DOHH2 (cell line): ENCODE measurements around the gene SLC25A31.
A peak's percentile ranks its signal among the peaks of the same experiment; 100 is the strongest.

ENCODE experiments used
- H3F3A ChIP-seq: fragments of 200-600 bp; sonication (generic), shearing (Covaris generic); 2 replicates; pipeline ENCODE4 v1.6.0; 2016; ENCODE audit warnings: antibody characterized with exemption, mild to moderate bottlenecking; ENCODE audit not compliant: control insufficient read depth, insufficient read depth
- H3K27ac ChIP-seq: fragments of 200-600 bp; sonication (generic); 2 replicates; pipeline ENCODE4 v1.5.1; 2014; ENCODE audit warnings: low read depth, mild to moderate bottlenecking, low read length, moderate library complexity
- H3K27me3 ChIP-seq: fragments of 200-600 bp; sonication (generic); 2 replicates; pipeline ENCODE4 v1.6.1; 2014; ENCODE audit warnings: mild to moderate bottlenecking, low read length, mixed read lengths; ENCODE audit not compliant: control insufficient read depth
- H3K36me3 ChIP-seq: fragments of 200-600 bp; sonication (generic); 2 replicates; pipeline ENCODE4 v1.6.1; 2014; ENCODE audit warnings: mild to moderate bottlenecking, low read length, moderate library complexity, mixed read lengths; ENCODE audit not compliant: control insufficient read depth
- H3K4me1 ChIP-seq: fragments of 200-600 bp; sonication (generic); 2 replicates; pipeline ENCODE4 v1.6.1; 2014; ENCODE audit warnings: mild to moderate bottlenecking, low read length, mixed read lengths; ENCODE audit not compliant: control insufficient read depth
- H3K4me2 ChIP-seq: fragments of 200-600 bp; sonication (generic); 2 replicates; pipeline ENCODE4 v1.6.0; 2014; ENCODE audit warnings: mild to moderate bottlenecking, low read length, moderate library complexity
- H3K4me3 ChIP-seq: fragments of 200-600 bp; sonication (generic); 2 replicates; pipeline ENCODE4 v1.5.1; 2014; ENCODE audit warnings: mild to moderate bottlenecking, low read length, mixed read lengths
- H3K79me2 ChIP-seq: fragments of 200-600 bp; sonication (generic); 2 replicates; pipeline ENCODE4 v1.6.1; 2014; ENCODE audit warnings: mild to moderate bottlenecking, low read length, mixed read lengths; ENCODE audit not compliant: control insufficient read depth
- H3K9me2 ChIP-seq: fragments of 200-600 bp; sonication (generic); replicated peaks from 2 replicates; pipeline ENCODE4 v1.6.1; 2014; ENCODE audit warnings: mild to moderate bottlenecking, low read length, mixed read lengths; ENCODE audit not compliant: control insufficient read depth
- H3K9me3 ChIP-seq: fragments of 200-600 bp; sonication (generic); 2 replicates; pipeline ENCODE4 v1.6.1; 2014; ENCODE audit warnings: antibody characterized with exemption, low read length, mixed read lengths; ENCODE audit not compliant: control insufficient read depth, insufficient read depth
- H4K20me1 ChIP-seq: fragments of 200-600 bp; sonication (generic); 2 replicates; pipeline ENCODE4 v1.6.0; 2014; ENCODE audit warnings: low read depth, mild to moderate bottlenecking, antibody characterized with exemption, low read length, moderate library complexity; ENCODE audit not compliant: control insufficient read depth, insufficient read depth
- CTCF ChIP-seq: fragments of 200-600 bp; sonication (generic); IDR thresholded peaks from one replicate; pipeline ENCODE4 v1.5.1; 2014; ENCODE audit warnings: antibody characterized with exemption, mild to moderate bottlenecking, low read depth, low read length; ENCODE audit not compliant: poor library complexity, severe bottlenecking
- EZH2phosphoT487 ChIP-seq: fragments of 200-600 bp; sonication (generic); IDR thresholded peaks from 2 replicates; pipeline ENCODE4 v1.6.1; 2017; ENCODE audit warnings: borderline replicate concordance, mild to moderate bottlenecking, antibody characterized with exemption, low read length, moderate library complexity, mixed read lengths

Gene SLC25A31

DNA sequence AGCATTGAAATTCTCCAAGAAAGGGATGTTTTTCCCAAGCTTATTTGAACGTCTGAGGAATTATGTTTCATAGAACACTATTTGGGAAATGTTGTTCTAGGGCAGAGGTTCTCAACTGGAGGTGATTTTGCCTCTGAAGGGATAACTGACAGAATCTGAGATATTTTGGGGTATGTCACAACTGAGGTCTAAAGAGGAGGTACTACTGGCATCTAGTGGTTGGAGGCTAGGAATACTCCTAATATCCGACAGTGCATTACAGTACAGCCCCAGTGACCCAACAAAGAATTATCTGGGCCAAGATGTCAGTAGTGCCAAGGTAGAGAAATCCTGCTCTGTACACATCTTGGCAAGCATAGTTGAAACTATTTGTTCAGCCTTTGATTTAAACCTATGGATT, 58.3 kb downstream of the SLC25A31 start:
- no peaks in the 10 kb centered on the region for H3K9me3 ChIP-seq
- TF ChIP-seq CTCF (peak; percentile 17), EZH2phosphoT487 (no peak)
- H3K27ac ChIP-seq = no peak overlapping the region
- no peaks in the 10 kb centered on the region for H3K4me1 ChIP-seq
- no peaks in the 10 kb centered on the region for H4K20me1 ChIP-seq
- peaks cover 10% of the 10 kb centered on the region for H3F3A ChIP-seq
- peaks cover 13% of the 10 kb centered on the region for H3K27me3 ChIP-seq
- H3K9me2 ChIP-seq = no peaks in the 10 kb centered on the region
- H3K79me2 ChIP-seq = no peaks in the 10 kb centered on the region
- no peaks in the 10 kb centered on the region for H3K36me3 ChIP-seq
- H3K4me2 ChIP-seq = no peak overlapping the region
- no peak overlapping the region for H3K4me3 ChIP-seq

DNA sequence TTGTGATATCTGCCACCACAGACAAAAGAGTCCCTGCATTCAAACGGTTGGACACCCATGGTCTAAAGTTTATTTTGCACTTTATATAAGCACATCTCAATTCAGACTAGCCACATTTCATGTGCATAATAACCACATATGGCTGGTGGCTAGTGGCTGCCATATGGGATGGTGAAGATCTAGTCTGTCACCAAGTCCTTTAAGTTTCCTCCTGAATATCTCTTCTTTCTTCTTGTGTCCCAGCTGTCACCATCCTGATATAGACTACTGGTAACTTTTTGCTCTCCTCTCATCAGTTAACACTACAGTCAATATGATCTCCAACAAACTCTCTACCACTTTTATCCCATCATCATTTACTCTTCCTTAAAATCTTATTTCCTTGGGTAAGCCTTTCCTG, 61.2 kb downstream of the SLC25A31 start:
- Histone ChIP-seq H3K9me3 (no peaks in the 10 kb centered on the region), H3K36me3 (no peaks in the 10 kb centered on the region), H3K9me2 (no peaks in the 10 kb centered on the region), H4K20me1 (no peaks in the 10 kb centered on the region), H3K79me2 (no peaks in the 10 kb centered on the region), H3K4me2 (no peak overlapping the region), H3K27ac (no peak overlapping the region), H3K27me3 (no peaks in the 10 kb centered on the region), H3K4me1 (no peaks in the 10 kb centered on the region), H3K4me3 (no peak overlapping the region), H3F3A (no peaks in the 10 kb centered on the region)
- TF ChIP-seq CTCF = no peak
- TF ChIP-seq EZH2phosphoT487 = no peak

DNA sequence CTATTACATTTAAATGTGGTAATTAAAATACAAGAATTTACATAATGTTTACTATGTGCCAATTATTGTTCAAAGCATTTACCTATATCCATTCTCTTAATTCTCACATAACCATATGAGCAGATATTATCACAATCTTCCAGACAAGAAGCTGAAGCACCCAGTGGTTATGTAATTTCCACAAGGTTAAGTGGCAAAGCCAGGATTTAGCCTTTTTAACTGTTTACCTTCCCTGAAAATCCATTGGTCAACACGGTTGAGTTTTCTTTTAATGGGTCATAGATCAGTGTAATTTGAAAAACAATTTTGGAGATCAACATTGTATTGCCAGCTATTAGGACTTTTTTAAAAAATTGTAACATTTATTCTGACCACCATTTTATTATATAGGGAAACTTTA, 63.3 kb downstream of the SLC25A31 start:
- Histone ChIP-seq H3F3A (no peaks in the 10 kb centered on the region), H3K36me3 (no peaks in the 10 kb centered on the region), H3K9me2 (no peaks in the 10 kb centered on the region), H4K20me1 (no peaks in the 10 kb centered on the region), H3K4me2 (no peak overlapping the region), H3K4me1 (no peaks in the 10 kb centered on the region), H3K27ac (no peak overlapping the region), H3K27me3 (no peaks in the 10 kb centered on the region), H3K79me2 (no peaks in the 10 kb centered on the region), H3K9me3 (no peaks in the 10 kb centered on the region), H3K4me3 (no peak overlapping the region)
- TF ChIP-seq CTCF (no peak), EZH2phosphoT487 (no peak)

DNA sequence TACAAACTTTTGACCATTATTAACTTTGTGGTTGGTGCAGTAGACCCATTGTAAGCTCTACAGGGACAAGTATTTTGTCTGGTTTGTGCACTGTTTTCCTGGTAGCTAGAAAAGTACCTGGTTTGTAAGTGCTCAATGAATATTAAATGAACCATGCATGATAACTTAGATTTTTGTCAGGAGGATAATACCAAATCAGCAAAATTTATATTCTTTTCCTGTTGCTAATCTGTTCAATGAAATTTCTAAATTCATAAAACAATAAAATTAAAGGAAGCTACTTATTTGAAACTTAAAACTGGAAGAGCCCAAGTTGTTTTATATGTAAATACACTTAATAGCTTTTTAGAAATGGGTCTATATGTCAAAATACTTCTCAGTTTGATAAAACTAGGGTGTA, 69.5 kb downstream of the SLC25A31 start:
- H3K9me2 ChIP-seq = no peaks in the 10 kb centered on the region
- no peaks in the 10 kb centered on the region for H3K4me1 ChIP-seq
- H4K20me1 ChIP-seq = no peaks in the 10 kb centered on the region
- H3K79me2 ChIP-seq = no peaks in the 10 kb centered on the region
- H3K4me2 ChIP-seq = no peak overlapping the region
- no peaks in the 10 kb centered on the region for H3K27me3 ChIP-seq
- no peak overlapping the region for H3K4me3 ChIP-seq
- no peaks in the 10 kb centered on the region for H3K36me3 ChIP-seq
- no peak for TF ChIP-seq CTCF
- TF ChIP-seq EZH2phosphoT487 = no peak
- no peak overlapping the region for H3K27ac ChIP-seq
- no peaks in the 10 kb centered on the region for H3F3A ChIP-seq
- no peaks in the 10 kb centered on the region for H3K9me3 ChIP-seq
